Measurements from ENCODE around the gene C1orf116.

C1orf116 gene

DNA sequence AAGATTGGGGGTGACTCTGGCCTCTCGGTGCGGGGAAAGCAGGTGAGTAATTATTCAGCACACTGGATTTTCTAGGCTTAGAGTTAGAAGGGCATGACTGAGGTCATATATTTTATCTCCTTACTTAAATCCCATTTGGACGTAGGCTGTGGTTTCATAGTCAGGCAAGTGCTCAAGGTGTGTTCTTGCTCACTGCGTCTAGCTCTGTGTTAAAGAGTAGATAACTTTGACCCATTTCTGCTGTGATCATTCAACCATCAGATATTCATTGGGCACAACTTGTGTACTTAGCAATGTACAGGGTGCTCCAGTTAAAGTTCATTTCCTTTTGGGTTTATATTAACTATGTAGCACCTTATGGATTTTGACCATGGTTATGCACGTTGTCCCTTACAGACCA is 35.1 kb upstream of the C1orf116 start:
- Mint-ChIP-seq H3K9me3 (no peaks in the 10 kb centered on the region), H3K27ac (no peak overlapping the region), H3K4me3 (no peak overlapping the region), H3K36me3 (no peaks in the 10 kb centered on the region), H3K4me1 (peaks cover 23% of the 10 kb centered on the region)
- DNase-seq (ENCODE audit: low spot score in 2 of 2) (no peak), ATAC-seq (no peak)

GRCh38 chr1:207067185-207067584 is 34.6 kb upstream of the C1orf116 start:
- Mint-ChIP-seq H3K27ac (no peak overlapping the region), H3K4me3 (no peak overlapping the region), H3K4me1 (peaks cover 23% of the 10 kb centered on the region), H3K36me3 (no peaks in the 10 kb centered on the region), H3K9me3 (no peaks in the 10 kb centered on the region)
- no peak for ATAC-seq
- no peak for DNase-seq (ENCODE audit: low spot score in 2 of 2)

DNA sequence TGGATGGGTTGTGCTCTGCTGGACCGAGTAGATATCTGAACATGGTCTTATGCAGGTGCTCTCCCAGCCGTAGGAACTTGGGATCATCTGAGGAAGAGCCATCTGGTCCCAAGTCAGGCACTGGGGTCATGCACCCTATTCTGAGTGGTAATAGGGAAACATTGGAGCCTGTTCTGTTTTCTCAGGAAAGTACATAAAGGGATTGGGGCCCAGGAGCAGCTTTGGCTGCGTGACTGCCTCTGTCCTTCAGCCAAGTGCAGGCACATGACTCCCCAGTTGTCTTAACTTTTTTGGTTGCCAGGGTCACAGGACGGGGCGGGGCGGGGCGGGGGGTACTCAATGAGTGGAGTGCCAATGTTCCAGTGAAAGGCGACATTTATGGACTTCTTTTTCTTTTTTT is 32.0 kb upstream of the C1orf116 start:
- no peak for ATAC-seq
- H3K36me3 Mint-ChIP-seq, result no peaks in the 10 kb centered on the region

GRCh38 chr1:207063014-207063413 is 30.5 kb upstream of the C1orf116 start:
- no peaks in the 10 kb centered on the region for H3K9me3 Mint-ChIP-seq
- no peak for ATAC-seq
- DNase-seq (ENCODE audit: low spot score in 2 of 2), result peak in 1 of 2 donors; percentile 18
- H3K36me3 Mint-ChIP-seq, result no peaks in the 10 kb centered on the region
- H3K4me1 Mint-ChIP-seq, result no peaks in the 10 kb centered on the region
- no peak overlapping the region for H3K27ac Mint-ChIP-seq
- no peak overlapping the region for H3K4me3 Mint-ChIP-seq

More for the DNA sequence above, 32.0 kb upstream of the C1orf116 start:
- no peak overlapping the region for H3K27ac Mint-ChIP-seq
- peaks cover 7% of the 10 kb centered on the region for H3K4me1 Mint-ChIP-seq
- H3K4me3 Mint-ChIP-seq, result no peak overlapping the region
- DNase-seq (ENCODE audit: low spot score in 2 of 2), result peak in 1 of 2 donors; percentile 29
- no peaks in the 10 kb centered on the region for H3K9me3 Mint-ChIP-seq

GRCh38 chr1:207062058-207062457 is 29.5 kb upstream of the C1orf116 start:
- ATAC-seq (no peak), DNase-seq (ENCODE audit: low spot score in 2 of 2) (no peak)
- Mint-ChIP-seq H3K4me3 (no peak overlapping the region), H3K27ac (no peak overlapping the region), H3K4me1 (no peaks in the 10 kb centered on the region), H3K36me3 (no peaks in the 10 kb centered on the region), H3K9me3 (no peaks in the 10 kb centered on the region)

GRCh38 chr1:207060596-207060995 is 28.0 kb upstream of the C1orf116 start:
- ATAC-seq, result no peak

DNA sequence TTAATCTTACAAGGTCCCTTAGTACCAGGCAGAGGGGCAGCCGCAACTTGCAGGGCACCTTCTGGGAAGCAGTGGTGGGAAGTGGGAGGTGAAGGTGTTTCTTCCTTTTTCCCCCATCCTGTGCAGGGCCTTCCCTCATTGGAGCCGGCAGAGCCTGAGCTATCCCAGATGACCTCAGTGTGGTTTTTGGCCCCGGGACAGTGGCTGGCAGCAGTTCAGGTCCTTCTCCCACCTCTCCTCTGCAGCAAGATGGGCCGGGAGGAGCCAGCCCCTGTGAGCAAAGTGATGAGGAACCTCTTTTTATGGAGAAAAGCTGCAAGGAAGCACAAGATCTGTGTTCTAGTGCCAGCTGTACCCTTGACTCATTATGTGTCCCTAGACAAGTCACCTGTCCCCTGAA is 27.3 kb upstream of the C1orf116 start:
- H3K9me3 Mint-ChIP-seq, result no peaks in the 10 kb centered on the region
- no peaks in the 10 kb centered on the region for H3K36me3 Mint-ChIP-seq
- no peak for ATAC-seq
- no peak overlapping the region for H3K27ac Mint-ChIP-seq
- H3K4me3 Mint-ChIP-seq, result no peak overlapping the region
- no peak for DNase-seq (ENCODE audit: low spot score in 2 of 2)
- H3K4me1 Mint-ChIP-seq, result no peaks in the 10 kb centered on the region

More at GRCh38 chr1:207060596-207060995, 28.0 kb upstream of the C1orf116 start:
- Mint-ChIP-seq H3K4me3 (no peak overlapping the region), H3K4me1 (no peaks in the 10 kb centered on the region), H3K9me3 (no peaks in the 10 kb centered on the region), H3K36me3 (no peaks in the 10 kb centered on the region), H3K27ac (no peak overlapping the region)
- no peak for DNase-seq (ENCODE audit: low spot score in 2 of 2)

DNA sequence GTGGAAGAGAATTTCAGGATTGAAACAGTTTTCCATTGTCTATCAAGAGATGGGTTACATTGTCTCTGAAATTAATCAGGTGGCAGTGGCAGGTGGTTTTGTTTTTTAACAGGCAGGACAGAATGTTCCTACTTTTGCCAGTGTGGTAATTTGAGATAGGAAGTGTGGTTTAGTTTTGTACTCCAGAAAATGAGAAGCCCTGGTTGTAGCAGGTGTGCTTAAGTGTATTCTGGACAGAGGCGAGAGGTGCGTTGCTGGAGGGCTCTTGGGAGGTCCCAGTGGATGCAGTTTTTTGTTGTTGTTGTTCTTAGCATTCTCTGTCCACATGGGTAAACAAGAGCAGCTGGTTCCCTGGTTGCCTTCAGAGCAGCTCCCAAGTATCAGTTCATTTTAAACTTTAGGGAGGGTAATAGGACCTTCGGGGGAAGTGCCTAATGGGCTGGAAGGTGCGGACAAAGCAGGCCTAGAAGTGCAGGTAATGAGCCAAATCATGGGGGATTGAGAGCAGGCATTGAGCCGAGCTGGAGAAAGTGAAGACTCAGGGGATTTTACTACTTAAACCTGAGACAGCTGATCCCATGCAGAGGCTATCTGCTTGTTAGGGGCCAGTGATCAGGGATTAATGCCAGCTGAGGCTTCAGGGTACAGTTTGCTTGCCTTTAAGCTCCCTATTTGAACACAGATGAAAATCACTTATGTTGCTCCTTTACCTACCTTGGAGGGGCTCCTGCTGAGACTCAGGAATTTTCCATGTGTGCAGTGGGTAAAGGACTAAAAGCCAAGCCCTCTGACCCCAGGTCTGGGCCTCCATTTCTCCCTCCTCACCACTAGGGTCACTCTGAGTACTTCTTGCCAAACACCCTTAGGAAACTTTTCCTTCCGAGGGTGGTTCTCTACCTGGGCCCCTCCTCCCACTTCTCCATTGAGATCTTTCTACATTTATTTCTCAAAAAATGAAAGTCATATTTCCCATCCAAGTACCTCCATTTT is 26.6 kb upstream of the C1orf116 start:
- DNase-seq (ENCODE audit: low spot score in 2 of 2) (no peak), ATAC-seq (no peak)
- no peak overlapping the region for H3K27ac Mint-ChIP-seq
- H3K4me3 Mint-ChIP-seq, result no peak overlapping the region
- H3K9me3 Mint-ChIP-seq, result no peaks in the 10 kb centered on the region
- no peaks in the 10 kb centered on the region for H3K36me3 Mint-ChIP-seq
- H3K4me1 Mint-ChIP-seq, result no peaks in the 10 kb centered on the region

GRCh38 chr1:207058252-207058651 is 25.7 kb upstream of the C1orf116 start:
- Mint-ChIP-seq H3K9me3 (no peaks in the 10 kb centered on the region), H3K4me1 (peaks cover 3% of the 10 kb centered on the region), H3K36me3 (no peaks in the 10 kb centered on the region), H3K27ac (no peak overlapping the region), H3K4me3 (no peak overlapping the region)
- DNase-seq (ENCODE audit: low spot score in 2 of 2) (no peak), ATAC-seq (no peak)

DNA sequence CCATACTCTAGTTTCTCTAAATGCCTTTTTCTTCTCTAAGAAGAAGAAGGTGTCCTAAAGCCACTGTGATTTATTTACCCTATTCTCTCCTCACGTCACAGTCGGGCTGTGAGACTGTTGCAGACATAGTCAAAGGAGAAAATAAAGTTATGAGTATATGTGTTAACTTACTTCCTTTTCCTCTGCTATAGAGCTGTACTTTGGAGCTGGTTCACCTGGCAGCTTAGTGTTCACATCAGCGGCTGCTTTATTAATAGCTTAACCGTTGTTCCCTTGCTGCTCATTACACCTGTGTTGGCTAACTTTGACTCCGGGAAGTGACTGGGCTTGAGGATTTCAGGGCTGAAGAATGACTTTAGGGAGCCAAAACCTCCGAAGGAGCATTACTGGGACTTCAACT is 24.1 kb upstream of the C1orf116 start:
- peaks cover 15% of the 10 kb centered on the region for H3K4me1 Mint-ChIP-seq
- no peak overlapping the region for H3K27ac Mint-ChIP-seq
- H3K9me3 Mint-ChIP-seq, result no peaks in the 10 kb centered on the region
- DNase-seq (ENCODE audit: low spot score in 2 of 2) (no peak), ATAC-seq (no peak)
- no peak overlapping the region for H3K4me3 Mint-ChIP-seq
- H3K36me3 Mint-ChIP-seq, result no peaks in the 10 kb centered on the region

DNA sequence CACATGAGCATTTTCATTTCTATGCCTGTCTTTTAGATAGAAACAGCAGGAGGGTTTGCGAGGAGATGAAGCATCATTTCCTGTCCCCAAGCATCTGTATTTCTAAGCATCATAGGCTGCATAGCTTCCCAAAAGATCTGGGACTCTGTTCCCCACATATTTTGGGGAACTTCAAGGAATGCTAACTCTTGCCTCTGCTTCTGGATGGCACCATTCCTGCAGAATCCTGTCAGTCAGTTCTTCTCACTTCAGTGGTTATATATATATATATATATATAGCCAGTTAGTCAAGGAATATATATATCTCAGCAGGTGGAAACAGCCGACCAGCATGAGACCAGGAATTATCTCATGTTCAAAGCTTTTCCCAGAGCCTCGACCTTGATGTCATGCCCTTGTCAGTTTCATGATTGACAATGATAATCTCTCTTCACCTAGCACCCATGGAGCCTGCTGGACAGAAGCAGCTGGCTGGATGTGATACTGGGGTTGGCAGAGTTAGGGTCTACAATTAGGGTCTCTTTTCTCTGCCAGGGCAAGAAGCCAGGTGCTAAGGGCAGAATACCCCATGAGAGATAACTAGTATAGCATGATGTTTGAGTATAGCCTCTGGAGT is 22.9 kb upstream of the C1orf116 start:
- Mint-ChIP-seq H3K36me3 (no peaks in the 10 kb centered on the region), H3K9me3 (no peaks in the 10 kb centered on the region), H3K4me1 (peaks cover 24% of the 10 kb centered on the region), H3K27ac (no peak overlapping the region), H3K4me3 (no peak overlapping the region)
- DNase-seq (ENCODE audit: low spot score in 2 of 2), result no peak
- ATAC-seq, result no peak

DNA sequence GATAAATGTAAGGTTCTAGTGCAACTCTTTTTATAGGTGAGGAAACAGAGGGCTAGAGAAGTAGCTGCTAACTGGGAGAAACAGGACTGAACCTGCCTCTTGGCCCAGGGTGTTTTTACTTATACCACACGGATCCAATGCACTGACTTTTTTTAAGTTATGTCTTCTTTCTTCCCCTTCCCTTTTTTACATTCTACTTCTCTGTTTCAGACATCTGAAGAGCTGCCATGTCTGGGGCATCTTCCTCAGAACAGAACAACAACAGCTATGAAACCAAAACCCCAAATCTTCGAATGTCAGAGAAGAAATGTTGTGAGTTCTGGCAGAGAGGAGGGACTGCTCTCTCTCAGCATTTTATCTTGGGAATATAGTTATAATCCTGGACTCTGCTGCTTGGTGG is 21.9 kb upstream of the C1orf116 start:
- Mint-ChIP-seq H3K27ac (no peak overlapping the region), H3K36me3 (peaks cover 8% of the 10 kb centered on the region), H3K4me1 (peaks cover 31% of the 10 kb centered on the region), H3K9me3 (no peaks in the 10 kb centered on the region), H3K4me3 (peak overlapping the region; percentile 94)
- ATAC-seq (no peak), DNase-seq (ENCODE audit: low spot score in 2 of 2) (no peak)

DNA sequence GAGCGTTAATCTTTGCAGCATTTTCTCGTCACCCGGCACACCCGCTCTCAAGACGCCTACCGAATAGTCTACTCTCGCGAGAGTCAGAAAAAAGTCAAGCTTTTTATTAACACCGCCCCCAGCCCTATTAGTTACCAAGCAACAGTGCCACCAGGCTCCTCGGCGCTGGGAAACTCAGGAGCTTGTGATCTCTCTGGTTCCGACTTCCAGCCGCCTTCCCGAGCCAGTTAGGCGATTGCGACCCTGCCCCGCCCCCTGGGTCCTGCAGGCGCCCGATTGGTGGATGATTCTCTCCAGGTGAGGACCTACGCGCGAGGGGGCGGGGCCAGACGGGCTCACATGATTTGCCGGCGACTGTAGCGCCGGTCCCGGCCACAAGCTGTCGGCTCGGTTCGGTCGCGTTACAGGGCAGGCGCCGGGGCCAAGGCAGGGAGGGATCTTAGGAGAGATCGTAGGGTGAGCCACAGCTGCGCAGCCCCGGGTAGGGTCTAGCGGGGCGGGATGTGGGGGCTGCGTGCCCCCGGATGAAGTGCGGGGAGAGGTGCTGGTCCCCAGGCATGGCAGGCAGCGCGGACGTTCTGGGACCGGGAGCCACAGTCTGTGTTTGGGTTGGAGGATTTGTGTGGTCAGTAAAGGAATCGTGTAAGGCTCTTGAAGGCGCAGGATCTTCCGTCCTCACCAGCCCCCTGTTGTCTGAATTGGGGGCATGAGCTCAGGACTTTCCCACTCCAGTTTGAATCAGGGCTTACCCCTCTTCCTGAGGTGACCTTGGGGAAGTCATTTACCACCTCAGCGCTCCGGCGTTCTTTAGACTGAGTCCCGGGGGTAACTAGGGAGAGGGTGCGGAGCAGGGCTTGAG is 20.6 kb upstream of the C1orf116 start, which contains the start of gene PFKFB2:
Gene PFKFB2, plus strand, starts transcription at position 365 of the 859 bp plus-strand sequence. CDS start 1,443 bp downstream, outside the sequence.
- Mint-ChIP-seq H3K4me3 (peak within 1 kb of the TSS; percentile 94), H3K27ac (peak within 1 kb of the TSS; percentile 93), H3K9me3 (no peaks in the 10 kb centered on the region), H3K36me3 (peaks cover 21% of the 10 kb centered on the region), H3K4me1 (peaks cover 39% of the 10 kb centered on the region)
- peak; percentile 82 to 96 for DNase-seq (ENCODE audit: low spot score in 2 of 2)
- ATAC-seq, result peak; percentile 86

DNA sequence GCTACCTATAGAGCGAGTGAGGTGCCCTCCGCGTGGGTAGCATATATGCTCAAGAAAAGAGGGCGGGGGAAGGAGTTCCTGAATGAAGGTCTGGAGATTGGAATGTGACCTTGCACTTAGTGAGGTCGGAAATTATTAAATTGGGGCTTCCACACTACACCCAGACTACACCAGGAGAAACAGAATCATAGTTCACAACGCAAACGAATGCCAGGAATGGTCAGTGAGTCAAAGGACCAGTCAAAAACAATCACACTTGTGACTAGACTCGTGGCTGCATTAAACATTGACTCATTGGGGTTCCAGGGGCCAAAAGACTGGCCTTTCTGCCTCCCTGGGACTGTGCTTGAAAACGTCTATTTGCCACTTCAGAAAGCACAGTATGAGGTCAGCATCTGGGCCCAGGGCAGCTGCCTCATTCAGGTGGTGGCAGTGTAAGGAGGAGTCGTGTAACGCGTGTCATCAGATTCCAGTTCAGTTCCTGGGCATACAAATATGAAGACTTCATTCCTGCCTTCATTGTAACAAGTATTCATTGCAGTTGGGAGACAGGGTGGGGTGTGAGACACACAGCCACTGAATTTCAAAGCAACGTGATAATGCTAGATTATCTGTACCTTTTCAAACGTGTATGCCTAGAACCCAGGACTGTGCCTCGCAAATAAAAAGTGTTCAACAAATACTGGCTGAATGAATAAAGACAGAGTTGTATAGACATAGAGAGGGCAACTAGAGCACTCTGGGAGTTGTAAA is 18.8 kb upstream of the C1orf116 start, which contains the start of gene YOD1:
Gene YOD1, minus strand, starts transcription at position 18 of the 753 bp plus-strand sequence. CDS start 178 bp downstream, outside the sequence.
- peak within 1 kb of the TSS; percentile 98 for H3K27ac Mint-ChIP-seq
- H3K4me3 Mint-ChIP-seq, result peak within 1 kb of the TSS; percentile 94
- H3K9me3 Mint-ChIP-seq, result no peaks in the 10 kb centered on the region
- ATAC-seq (peak; percentile 50), DNase-seq (ENCODE audit: low spot score in 2 of 2) (no peak)
- H3K36me3 Mint-ChIP-seq, result peaks cover 39% of the 10 kb centered on the region
- peaks cover 39% of the 10 kb centered on the region for H3K4me1 Mint-ChIP-seq
